B cell (primary cell): Measurements from ENCODE around the gene CEP170.
"Not testable (repeated sequence)": the region's sequence is repeated elsewhere in the genome, so short reads cannot be mapped to it uniquely, and the experiment has no call there.

Experiments used
- EZH2 ChIP-seq: IDR thresholded peaks from 2 replicates; pipeline ENCODE4 v1.6.1; 2012; ENCODE audit warnings: borderline replicate concordance, low read depth, mild to moderate bottlenecking, moderate library complexity, low read length; ENCODE audit not compliant: insufficient read depth, poor library complexity, severe bottlenecking
- TF ChIP-seq, protein P1 (sequence below): fragments of 200-600 bp; IDR thresholded peaks from one replicate; pipeline ENCODE4 v1.8.0; 2022; ENCODE audit warnings: antibody characterized with exemption, mild to moderate bottlenecking

DNA sequence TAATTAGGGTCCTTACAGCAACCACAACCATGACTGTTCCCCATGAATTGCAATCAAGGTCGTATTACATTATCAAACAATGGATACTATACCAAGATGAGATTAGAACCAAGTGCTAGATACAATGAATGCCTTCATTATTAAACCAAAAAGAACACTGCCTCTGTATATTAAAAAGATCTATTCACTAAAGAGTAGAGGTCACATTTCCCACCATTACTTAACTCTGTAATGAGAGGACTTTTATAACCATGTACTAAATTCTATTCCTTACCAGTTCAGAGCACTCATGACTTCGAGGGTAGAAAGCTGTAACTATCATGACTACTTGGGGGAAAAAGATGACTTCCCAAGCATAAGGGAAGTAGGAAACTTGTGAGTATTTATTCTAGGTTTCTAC lies 53.8 kb downstream of the CEP170 start:
- TF ChIP-seq, protein P1, sequence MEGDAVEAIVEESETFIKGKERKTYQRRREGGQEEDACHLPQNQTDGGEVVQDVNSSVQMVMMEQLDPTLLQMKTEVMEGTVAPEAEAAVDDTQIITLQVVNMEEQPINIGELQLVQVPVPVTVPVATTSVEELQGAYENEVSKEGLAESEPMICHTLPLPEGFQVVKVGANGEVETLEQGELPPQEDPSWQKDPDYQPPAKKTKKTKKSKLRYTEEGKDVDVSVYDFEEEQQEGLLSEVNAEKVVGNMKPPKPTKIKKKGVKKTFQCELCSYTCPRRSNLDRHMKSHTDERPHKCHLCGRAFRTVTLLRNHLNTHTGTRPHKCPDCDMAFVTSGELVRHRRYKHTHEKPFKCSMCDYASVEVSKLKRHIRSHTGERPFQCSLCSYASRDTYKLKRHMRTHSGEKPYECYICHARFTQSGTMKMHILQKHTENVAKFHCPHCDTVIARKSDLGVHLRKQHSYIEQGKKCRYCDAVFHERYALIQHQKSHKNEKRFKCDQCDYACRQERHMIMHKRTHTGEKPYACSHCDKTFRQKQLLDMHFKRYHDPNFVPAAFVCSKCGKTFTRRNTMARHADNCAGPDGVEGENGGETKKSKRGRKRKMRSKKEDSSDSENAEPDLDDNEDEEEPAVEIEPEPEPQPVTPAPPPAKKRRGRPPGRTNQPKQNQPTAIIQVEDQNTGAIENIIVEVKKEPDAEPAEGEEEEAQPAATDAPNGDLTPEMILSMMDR, result not testable (repeated sequence)
- TF ChIP-seq EZH2, result not testable (repeated sequence)
